Kidney epithelial cell (primary cell): Measurements from ENCODE around the gene PLA2G4E. TPM values are rescaled to one million over a fixed set of nuclear protein-coding genes. Genes with fewer than 3 reads are reported as not detected.

ENCODE experiments used
- DNase-seq: peaks from one replicate; pipeline ENCODE4 v3.0.0-alpha.2; 2010; ENCODE audit warnings: low read depth
- H3K27me3 ChIP-seq: 2 replicates; pipeline ENCODE4 v1.6.0; 2011; ENCODE audit warnings: low read length; ENCODE audit not compliant: control insufficient read depth, insufficient read depth
- H3K36me3 ChIP-seq: 2 replicates; pipeline ENCODE4 v1.5.1; 2011; ENCODE audit warnings: low read length; ENCODE audit not compliant: control insufficient read depth, insufficient read depth
- H3K4me3 ChIP-seq: 2 replicates; pipeline ENCODE4 v1.5.1; 2011; ENCODE audit warnings: low read depth, mild to moderate bottlenecking, control low read depth, low read length
- total RNA-seq: library from RNA; depleted of rRNA; stranded (reverse); fragments of >200 nt; gene quantifications from 2 replicates; pipeline ENCODE4 v1.2.3, GENCODE V29; 2015
- TF ChIP-seq, protein P1 (sequence below): IDR thresholded peaks from 2 replicates; pipeline ENCODE4 v1.5.1; 2011; ENCODE audit warnings: mild to moderate bottlenecking, moderate library complexity, low read length, control low read depth, inconsistent platforms; ENCODE audit not compliant: insufficient read depth, poor library complexity, severe bottlenecking

Gene PLA2G4E
- total RNA-seq: not detected in 2 replicates

- DNase-seq: no peak
- TF ChIP-seq, protein P1, sequence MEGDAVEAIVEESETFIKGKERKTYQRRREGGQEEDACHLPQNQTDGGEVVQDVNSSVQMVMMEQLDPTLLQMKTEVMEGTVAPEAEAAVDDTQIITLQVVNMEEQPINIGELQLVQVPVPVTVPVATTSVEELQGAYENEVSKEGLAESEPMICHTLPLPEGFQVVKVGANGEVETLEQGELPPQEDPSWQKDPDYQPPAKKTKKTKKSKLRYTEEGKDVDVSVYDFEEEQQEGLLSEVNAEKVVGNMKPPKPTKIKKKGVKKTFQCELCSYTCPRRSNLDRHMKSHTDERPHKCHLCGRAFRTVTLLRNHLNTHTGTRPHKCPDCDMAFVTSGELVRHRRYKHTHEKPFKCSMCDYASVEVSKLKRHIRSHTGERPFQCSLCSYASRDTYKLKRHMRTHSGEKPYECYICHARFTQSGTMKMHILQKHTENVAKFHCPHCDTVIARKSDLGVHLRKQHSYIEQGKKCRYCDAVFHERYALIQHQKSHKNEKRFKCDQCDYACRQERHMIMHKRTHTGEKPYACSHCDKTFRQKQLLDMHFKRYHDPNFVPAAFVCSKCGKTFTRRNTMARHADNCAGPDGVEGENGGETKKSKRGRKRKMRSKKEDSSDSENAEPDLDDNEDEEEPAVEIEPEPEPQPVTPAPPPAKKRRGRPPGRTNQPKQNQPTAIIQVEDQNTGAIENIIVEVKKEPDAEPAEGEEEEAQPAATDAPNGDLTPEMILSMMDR: no peak
- Histone ChIP-seq H3K4me3 (no peak within 1 kb of the TSS), H3K27me3 (peaks cover 4% of the 10 kb centered on the region), H3K36me3 (no peaks in the 10 kb centered on the region)
Observed at GRCh38 chr15:42020713-42021273, at the start of gene PLA2G4E. Gene PLA2G4E (minus strand): TSS chr15:42021042. CDS start chr15:42021030, 12 bp downstream.

GRCh38 chr15:42070279-42070975 lies 49.6 kb upstream of the PLA2G4E start:
- TF ChIP-seq, protein P1: no peak
- no peak for DNase-seq
- Histone ChIP-seq H3K27me3 (no peaks in the 10 kb centered on the region), H3K36me3 (no peaks in the 10 kb centered on the region), H3K4me3 (no peak overlapping the region)

DNA sequence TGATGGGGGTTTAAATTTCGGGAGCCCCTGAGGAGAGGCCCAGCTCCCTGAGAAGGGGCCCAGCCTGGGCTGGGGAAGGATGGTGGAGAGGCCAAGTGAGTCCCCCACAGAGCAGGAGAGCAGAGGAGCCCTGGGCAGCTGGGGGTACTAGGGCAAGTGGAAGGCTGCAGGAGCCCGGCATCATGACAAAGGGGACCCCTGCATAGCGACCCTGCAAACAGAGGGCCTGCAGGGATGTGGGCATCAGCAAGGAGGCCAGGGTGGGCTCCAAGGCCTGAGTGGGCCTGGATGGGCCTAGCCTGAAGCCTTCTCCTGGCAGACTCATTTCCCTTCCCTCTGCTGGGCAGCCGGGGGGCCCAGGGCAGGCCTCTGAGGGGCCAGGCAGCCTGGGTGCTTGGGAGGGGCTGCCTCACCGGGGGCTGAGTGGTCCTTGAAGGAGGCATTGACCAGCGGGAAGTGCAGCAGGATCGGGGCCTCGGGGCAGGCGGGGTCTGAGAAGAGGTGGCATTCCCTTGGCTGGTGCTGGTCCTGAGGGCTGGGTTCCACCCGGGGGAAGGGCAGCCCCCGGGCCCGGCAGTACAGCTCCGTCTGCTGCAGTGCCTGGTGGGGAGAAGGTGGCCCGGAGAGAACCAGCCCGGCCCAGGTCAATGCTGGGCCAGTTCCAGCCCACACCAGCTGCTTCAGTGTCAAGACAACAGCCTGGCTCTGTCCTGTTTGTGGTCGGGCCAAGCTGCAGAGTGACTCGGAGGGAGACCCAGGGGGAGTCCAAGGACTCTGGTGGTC lies 48.8 kb upstream of the PLA2G4E start:
- H3K4me3 ChIP-seq: no peak overlapping the region
- TF ChIP-seq, protein P1: no peak
- DNase-seq: no peak
- H3K36me3 ChIP-seq: no peaks in the 10 kb centered on the region
- H3K27me3 ChIP-seq: no peaks in the 10 kb centered on the region

GRCh38 chr15:42069025-42069424 lies 48.2 kb upstream of the PLA2G4E start:
- no peaks in the 10 kb centered on the region for H3K27me3 ChIP-seq
- TF ChIP-seq, protein P1: no peak
- no peak overlapping the region for H3K4me3 ChIP-seq
- H3K36me3 ChIP-seq: no peaks in the 10 kb centered on the region
- DNase-seq: no peak

DNA sequence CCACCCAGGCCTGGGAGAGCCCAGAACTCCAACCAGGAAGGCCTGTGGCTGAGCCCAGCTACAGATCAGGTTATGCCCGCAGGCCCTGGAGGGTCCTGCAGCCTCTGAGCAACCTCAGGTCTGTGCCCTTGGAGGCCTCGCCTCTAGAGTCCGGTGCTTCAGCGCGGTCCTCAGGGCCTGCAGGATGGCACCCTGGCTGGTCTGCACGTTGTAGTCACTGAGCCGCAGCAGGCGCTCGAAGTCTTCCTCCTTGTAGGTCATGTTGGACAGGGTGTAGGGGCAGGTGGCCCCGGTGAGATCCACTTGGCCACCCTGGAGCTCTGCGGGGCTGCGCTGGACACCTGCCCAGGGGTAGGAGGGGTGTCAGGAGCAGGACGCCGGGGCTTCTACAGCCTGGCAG lies 47.8 kb upstream of the PLA2G4E start:
- H3K27me3 ChIP-seq: no peaks in the 10 kb centered on the region
- TF ChIP-seq, protein P1: no peak
- no peak for DNase-seq
- no peak overlapping the region for H3K4me3 ChIP-seq
- no peaks in the 10 kb centered on the region for H3K36me3 ChIP-seq
